ENCODE results near the gene SLC6A3. TPM values are rescaled to one million over a fixed set of nuclear protein-coding genes. Genes with fewer than 3 reads are reported as not detected.

SLC6A3 gene
- total and polyA plus RNA-seq, 4 donors: 0.30 to 1.1 (median 0.90) TPM

GRCh38 chr5:1366514-1366913, 78.7 kb downstream of the SLC6A3 start:
- Histone ChIP-seq H3K4me1 (ENCODE audit: control insufficient read depth in 5 of 5, insufficient read depth in 5 of 5, low read length in 5 of 5) (peaks cover 0 to 20% (median 3%) of the 10 kb centered on the region in 5 donors), H3K27me3 (ENCODE audit: control insufficient read depth in 3 of 3, insufficient read depth in 3 of 3, low read length in 2 of 3) (peaks cover 0 to 14% (median 0%) of the 10 kb centered on the region in 3 donors), H3K27ac (ENCODE audit: low read depth in 1 of 2, low read length in 1 of 2) (no peak overlapping the region), H3K9me3 (ENCODE audit: control insufficient read depth in 4 of 4, insufficient read depth in 3 of 4, low read length in 3 of 4) (peaks cover 0 to 2% (median 0%) of the 10 kb centered on the region in 4 donors), H3K9ac (ENCODE audit: insufficient read depth in 1 of 2, low read length in 2 of 2) (no peak overlapping the region), H3K4me3 (no peak overlapping the region), H3K36me3 (ENCODE audit: control insufficient read depth in 4 of 4, insufficient read depth in 4 of 4, low read length in 4 of 4) (no peaks in the 10 kb centered on the region)
- no peak for TF ChIP-seq CTCF (IDR thresholded peaks at IDR 0.05; ENCODE audit: control extremely low read depth, extremely low read depth)
- no peak for DNase-seq
- 92 to 94% methylated on average over 14 of the region's 14 CpGs for WGBS, 2 donors
- no peak for ATAC-seq (ENCODE audit: insufficient read depth, low FRiP score)

- Histone ChIP-seq H3K27me3 (ENCODE audit: control insufficient read depth in 3 of 3, insufficient read depth in 3 of 3, low read length in 2 of 3) (peaks cover 0 to 18% (median 0%) of the 10 kb centered on the region in 3 donors), H3K9me3 (ENCODE audit: control insufficient read depth in 4 of 4, insufficient read depth in 3 of 4, low read length in 3 of 4) (no peaks in the 10 kb centered on the region), H3K36me3 (ENCODE audit: control insufficient read depth in 4 of 4, insufficient read depth in 4 of 4, low read length in 4 of 4) (no peaks in the 10 kb centered on the region), H3K4me1 (ENCODE audit: control insufficient read depth in 5 of 5, insufficient read depth in 5 of 5, low read length in 5 of 5) (peaks cover 0 to 9% (median 0%) of the 10 kb centered on the region in 5 donors), H3K27ac (ENCODE audit: low read depth in 1 of 2, low read length in 1 of 2) (no peak overlapping the region), H3K4me3 (no peak overlapping the region), H3K9ac (ENCODE audit: insufficient read depth in 1 of 2, low read length in 2 of 2) (no peak overlapping the region)
- 71 to 76% methylated on average over 9 of the region's 9 CpGs for WGBS, 2 donors
- DNase-seq: no peak
- no peak for ATAC-seq (ENCODE audit: insufficient read depth, low FRiP score)
- TF ChIP-seq CTCF (IDR thresholded peaks at IDR 0.05; ENCODE audit: control extremely low read depth, extremely low read depth): no peak
These were observed 81.0 kb downstream of the SLC6A3 start for GRCh38 chr5:1364211-1364610.

- Histone ChIP-seq H3K27ac (ENCODE audit: low read depth in 1 of 2, low read length in 1 of 2) (no peak overlapping the region), H3K9me3 (ENCODE audit: control insufficient read depth in 4 of 4, insufficient read depth in 3 of 4, low read length in 3 of 4) (no peaks in the 10 kb centered on the region), H3K27me3 (ENCODE audit: control insufficient read depth in 3 of 3, insufficient read depth in 3 of 3, low read length in 2 of 3) (peaks cover 0 to 18% (median 0%) of the 10 kb centered on the region in 3 donors), H3K36me3 (ENCODE audit: control insufficient read depth in 4 of 4, insufficient read depth in 4 of 4, low read length in 4 of 4) (no peaks in the 10 kb centered on the region), H3K9ac (ENCODE audit: insufficient read depth in 1 of 2, low read length in 2 of 2) (no peak overlapping the region), H3K4me3 (no peak overlapping the region), H3K4me1 (ENCODE audit: control insufficient read depth in 5 of 5, insufficient read depth in 5 of 5, low read length in 5 of 5) (peaks cover 0 to 3% (median 0%) of the 10 kb centered on the region in 5 donors)
- TF ChIP-seq CTCF (IDR thresholded peaks at IDR 0.05; ENCODE audit: control extremely low read depth, extremely low read depth): no peak
- no peak for DNase-seq
- ATAC-seq (ENCODE audit: insufficient read depth, low FRiP score): no peak
- WGBS, 2 donors: 76 to 82% methylated on average over 16 of the region's 16 CpGs
These were observed 81.7 kb downstream of the SLC6A3 start for GRCh38 chr5:1363581-1363980.

GRCh38 chr5:1363160-1363559, 82.1 kb downstream of the SLC6A3 start:
- Histone ChIP-seq H3K9me3 (ENCODE audit: control insufficient read depth in 4 of 4, insufficient read depth in 3 of 4, low read length in 3 of 4) (no peaks in the 10 kb centered on the region), H3K4me3 (no peak overlapping the region), H3K27me3 (ENCODE audit: control insufficient read depth in 3 of 3, insufficient read depth in 3 of 3, low read length in 2 of 3) (peaks cover 0 to 18% (median 0%) of the 10 kb centered on the region in 3 donors), H3K9ac (ENCODE audit: insufficient read depth in 1 of 2, low read length in 2 of 2) (no peak overlapping the region), H3K4me1 (ENCODE audit: control insufficient read depth in 5 of 5, insufficient read depth in 5 of 5, low read length in 5 of 5) (no peaks in the 10 kb centered on the region), H3K27ac (ENCODE audit: low read depth in 1 of 2, low read length in 1 of 2) (no peak overlapping the region), H3K36me3 (ENCODE audit: control insufficient read depth in 4 of 4, insufficient read depth in 4 of 4, low read length in 4 of 4) (no peaks in the 10 kb centered on the region)
- 47 to 51% methylated on average over 6 of the region's 6 CpGs for WGBS, 2 donors
- TF ChIP-seq CTCF (IDR thresholded peaks at IDR 0.05; ENCODE audit: control extremely low read depth, extremely low read depth): no peak
- DNase-seq: no peak
- ATAC-seq (ENCODE audit: insufficient read depth, low FRiP score): no peak

Data from lung (tissue), 12 donors.